ENCODE measurements around the gene SDHAF2. TPM values are rescaled to one million over a fixed set of nuclear protein-coding genes. Genes with fewer than 3 reads are reported as not detected.
"Not testable (repeated sequence)": the region's sequence is repeated elsewhere in the genome, so short reads cannot be mapped to it uniquely, and the experiment has no call there.

Gene SDHAF2
- total RNA-seq, 2 donors from 2014 or later: 24.6 to 59.4 TPM

DNA sequence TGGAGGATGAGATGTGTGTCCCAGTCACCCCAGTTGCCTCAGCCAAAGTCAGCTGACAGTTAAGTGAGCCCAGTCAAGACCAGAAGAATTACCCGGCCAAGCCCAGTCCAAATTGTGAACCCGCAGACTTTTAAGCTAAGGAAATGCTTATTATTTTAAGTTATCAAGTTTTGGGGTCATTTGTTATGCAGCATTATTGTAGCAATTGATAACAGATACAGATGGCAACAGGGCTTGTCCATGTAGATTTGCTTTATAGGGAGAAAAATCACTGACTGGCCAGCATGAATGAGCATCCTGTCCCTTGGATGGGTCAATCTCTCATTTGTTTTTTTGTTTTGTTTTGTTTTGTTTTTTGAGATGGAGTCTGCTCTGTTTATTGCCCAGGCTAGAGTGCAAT lies 22.9 kb downstream of the SDHAF2 start:
- no peak for DNase-seq (ENCODE audit: low spot score)
- Histone ChIP-seq H3K36me3 (no peaks in the 10 kb centered on the region), H3K9me3 (no peaks in the 10 kb centered on the region), H3K27me3 (replicated peaks; ENCODE audit: insufficient read depth) (no peaks in the 10 kb centered on the region), H3K4me1 (replicated peaks) (no peaks in the 10 kb centered on the region), H3K4me3 (no peak overlapping the region), H3K27ac (no peak overlapping the region)
- no peak for TF ChIP-seq POLR2A (IDR thresholded peaks at IDR 0.05)
- TF ChIP-seq POLR2AphosphoS5 (IDR thresholded peaks at IDR 0.05): no peak
- no peak for TF ChIP-seq CTCF (IDR thresholded peaks at IDR 0.05)
- 97% methylated on average over 2 of the region's 2 CpGs for WGBS
- intact Hi-C loops (cut with DNase I): no loop called here

- intact Hi-C loops (cut with DNase I): no loop called here
- DNase-seq (ENCODE audit: low spot score): peak; percentile 14
Observed at GRCh38 chr11:61453695-61454094, 23.8 kb downstream of the SDHAF2 start.

DNA sequence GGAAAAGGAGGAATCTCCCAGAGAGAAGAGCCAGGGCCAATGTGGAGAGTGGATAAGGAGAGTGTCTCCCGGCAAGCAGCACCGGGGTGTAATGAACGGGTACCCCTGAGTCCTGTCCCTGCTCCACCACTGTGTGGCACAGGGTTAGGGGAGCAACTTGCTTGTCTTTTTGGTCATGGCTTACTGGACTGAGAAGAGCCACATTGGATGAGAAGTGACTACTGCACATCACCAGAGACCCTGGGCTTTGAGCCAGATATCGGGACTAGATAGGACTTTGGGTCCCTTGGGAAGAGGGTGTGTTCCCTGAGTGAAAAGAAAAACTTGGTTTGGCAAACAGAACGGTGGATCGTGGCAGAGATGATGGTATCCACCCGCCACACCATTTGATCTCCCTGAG lies 24.6 kb downstream of the SDHAF2 start:
- Histone ChIP-seq H3K9me3 (no peaks in the 10 kb centered on the region), H3K4me3 (no peak overlapping the region), H3K36me3 (no peaks in the 10 kb centered on the region), H3K4me1 (replicated peaks) (no peaks in the 10 kb centered on the region), H3K27me3 (replicated peaks; ENCODE audit: insufficient read depth) (no peaks in the 10 kb centered on the region), H3K27ac (no peak overlapping the region)
- DNase-seq (ENCODE audit: low spot score): no peak
- WGBS: 81% methylated on average over 7 of the region's 7 CpGs
- intact Hi-C loops (cut with DNase I): no loop called here
- TF ChIP-seq POLR2AphosphoS5 (IDR thresholded peaks at IDR 0.05): no peak
- no peak for TF ChIP-seq CTCF (IDR thresholded peaks at IDR 0.05)
- TF ChIP-seq POLR2A (IDR thresholded peaks at IDR 0.05): no peak

More at GRCh38 chr11:61453695-61454094, 23.8 kb downstream of the SDHAF2 start:
- WGBS: 27% methylated on average over 3 of the region's 3 CpGs
- TF ChIP-seq POLR2AphosphoS5 (IDR thresholded peaks at IDR 0.05) (peak; percentile 35), CTCF (IDR thresholded peaks at IDR 0.05) (no peak), POLR2A (IDR thresholded peaks at IDR 0.05) (no peak)
- Histone ChIP-seq H3K4me1 (replicated peaks) (no peaks in the 10 kb centered on the region), H3K9me3 (no peaks in the 10 kb centered on the region), H3K27ac (no peak overlapping the region), H3K27me3 (replicated peaks; ENCODE audit: insufficient read depth) (no peaks in the 10 kb centered on the region), H3K36me3 (no peaks in the 10 kb centered on the region), H3K4me3 (no peak overlapping the region)

GRCh38 chr11:61460474-61460881 lies 30.6 kb downstream of the SDHAF2 start:
- no peak for DNase-seq (ENCODE audit: low spot score)
- no peaks in the 10 kb centered on the region for H3K36me3 ChIP-seq
- no peak for TF ChIP-seq POLR2AphosphoS5 (IDR thresholded peaks at IDR 0.05)
- no peak for TF ChIP-seq CTCF (IDR thresholded peaks at IDR 0.05)
- TF ChIP-seq POLR2A (IDR thresholded peaks at IDR 0.05): no peak
- no peaks in the 10 kb centered on the region for H3K4me1 ChIP-seq (replicated peaks)
- intact Hi-C loops (cut with DNase I): no loop called here
- H3K27ac ChIP-seq: no peak overlapping the region
- H3K4me3 ChIP-seq: no peak overlapping the region
- WGBS: 31% methylated on average over 3 of the region's 3 CpGs
- no peaks in the 10 kb centered on the region for H3K27me3 ChIP-seq (replicated peaks; ENCODE audit: insufficient read depth)
- H3K9me3 ChIP-seq: no peaks in the 10 kb centered on the region

DNA sequence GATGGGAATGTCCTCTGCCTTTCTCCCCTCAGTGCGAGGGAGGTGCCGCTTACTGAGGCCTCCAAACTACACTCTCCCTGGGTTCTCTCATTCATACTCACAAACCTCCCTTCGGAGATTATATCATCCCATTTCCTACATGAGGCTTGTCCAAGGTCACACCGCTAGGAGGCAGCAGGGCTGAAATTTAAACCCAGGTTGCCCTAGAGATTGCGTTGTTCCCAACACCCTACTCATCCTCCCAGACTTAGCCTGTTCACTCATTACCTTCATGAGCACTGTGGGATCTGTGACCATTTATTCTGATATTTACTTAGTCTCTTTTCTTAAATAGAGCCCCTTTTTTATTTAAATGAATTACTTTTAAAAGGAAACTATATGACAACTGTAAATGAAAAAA lies 31.1 kb downstream of the SDHAF2 start:
- H3K9me3 ChIP-seq: no peaks in the 10 kb centered on the region
- no peak for TF ChIP-seq POLR2A (IDR thresholded peaks at IDR 0.05)
- no peak for TF ChIP-seq CTCF (IDR thresholded peaks at IDR 0.05)
- TF ChIP-seq POLR2AphosphoS5 (IDR thresholded peaks at IDR 0.05): no peak
- H3K4me1 ChIP-seq (replicated peaks): no peaks in the 10 kb centered on the region
- DNase-seq (ENCODE audit: low spot score): no peak
- intact Hi-C loops (cut with DNase I): no loop called here
- no peak overlapping the region for H3K27ac ChIP-seq
- H3K36me3 ChIP-seq: no peaks in the 10 kb centered on the region
- no peak overlapping the region for H3K4me3 ChIP-seq
- H3K27me3 ChIP-seq (replicated peaks; ENCODE audit: insufficient read depth): no peaks in the 10 kb centered on the region
- 90% methylated on average over 5 of the region's 5 CpGs for WGBS

- intact Hi-C loops (cut with DNase I); H3K27me3 ChIP-seq (replicated peaks; ENCODE audit: insufficient read depth); H3K36me3 ChIP-seq; H3K27ac ChIP-seq; DNase-seq (ENCODE audit: low spot score); H3K9me3 ChIP-seq; H3K4me1 ChIP-seq (replicated peaks); H3K4me3 ChIP-seq: not testable (repeated sequence)
- WGBS: 85% methylated on average over 6 of the region's 6 CpGs
Observed at GRCh38 chr11:61467602-61468001, 37.7 kb downstream of the SDHAF2 start.
